HCT116 (cell line): ENCODE results near the gene MOSPD3. TPM values are rescaled to one million over a fixed set of nuclear protein-coding genes. Genes with fewer than 3 reads are reported as not detected.

ENCODE experiments used
- ATAC-seq: fragments of 200-7000 bp; cut with Tn5 transposase; 2 replicates; pipeline ENCODE4 v1.9.1; 2020; ENCODE audit warnings: mild to moderate bottlenecking, moderate library complexity
- BruUV-seq: library from RNA; stranded (reverse); fragments of 400-500 nt; replicated peaks from 2 replicates; lab custom pipeline; 2021; lab: Mats Ljungman, UMichigan
- CTCF ChIA-PET: fragments of 300-600 bp; sonication (Branson Sonifier 250); formaldehyde crosslinking; loops from one replicate; lab custom pipeline; 2021; ENCODE audit warnings: antibody characterized with exemption; lab: Charles Lee
- POLR2A ChIA-PET: fragments of 300-600, 350-600 bp; sonication (Branson Sonifier 250); formaldehyde crosslinking; loops from one replicate; lab custom pipeline; 2021; ENCODE audit warnings: antibody characterized with exemption; lab: Charles Lee
- RAD21 ChIA-PET, 2 experiments: fragments of 300-600 bp; sonication (Branson Sonifier 250); formaldehyde crosslinking; loops; one replicate each; lab custom pipeline; 2023; ENCODE audit warnings: low total read pairs in 2 of 2; ENCODE audit not compliant: uncharacterized antibody in 2 of 2, unreplicated experiment in 2 of 2, low non-redundant PET in 1 of 2; lab: Charles Lee
- DNase-seq: peaks from one replicate; pipeline ENCODE4 v3.0.0-alpha.2; 2010; ENCODE audit warnings: low read depth, low spot score
- H2AFZ ChIP-seq: fragments of 200-600 bp; shearing (Covaris generic), sonication (generic); 2 replicates; pipeline ENCODE4 v1.6.1; 2017; ENCODE audit warnings: low read depth, mixed run types, mixed read lengths, antibody characterized with exemption, low read length; ENCODE audit not compliant: poor library complexity, severe bottlenecking
- H3K27ac ChIP-seq: 2 replicates; pipeline ENCODE4 v1.5.1; 2012; ENCODE audit warnings: low read depth, low read length
- H3K27me3 ChIP-seq: fragments of 200-600 bp; sonication (generic); 2 replicates; pipeline ENCODE4 v1.6.1; 2016; ENCODE audit warnings: mixed run types, low read length, mixed read lengths; ENCODE audit not compliant: insufficient read depth
- H3K36me3 ChIP-seq, 2 experiments: fragments of 200-500 bp in 1 of 2; fragments of 200-600 bp in 1 of 2; sonication (Bioruptor generic) in 1 of 2; sonication (generic) in 1 of 2; 2 replicates each; pipeline versions ENCODE4 v1.5.1 to v1.6.1; 2014 to 2016; ENCODE audit warnings: low read length in 2 of 2, inconsistent platforms in 1 of 2, mixed read lengths in 1 of 2, mixed run types in 1 of 2; ENCODE audit not compliant: insufficient read depth in 2 of 2, control insufficient read depth in 1 of 2
- H3K4me1 ChIP-seq, 2 experiments: fragments of 200-600 bp in 1 of 2; sonication (generic) in 1 of 2; 2 replicates each; pipeline versions ENCODE4 v1.5.1 to v1.6.1; 2012 to 2017; ENCODE audit warnings: low read length in 2 of 2, inconsistent platforms in 1 of 2, mild to moderate bottlenecking in 1 of 2, mixed read lengths in 1 of 2, mixed run types in 1 of 2, moderate library complexity in 1 of 2; ENCODE audit not compliant: insufficient read depth in 2 of 2, control insufficient read depth in 1 of 2
- H3K4me2 ChIP-seq: fragments of 200-600 bp; sonication (generic); 2 replicates; pipeline ENCODE4 v1.6.1; 2017; ENCODE audit warnings: mixed run types, low read length, mixed read lengths
- H3K4me3 ChIP-seq, 2 experiments: fragments of 200-600 bp in 1 of 2; sonication (generic) in 1 of 2; replicated peaks in 1 of 2; 2 replicates each; pipeline ENCODE4 v1.5.1; 2011 to 2016; ENCODE audit warnings: low read length in 2 of 2, control low read depth in 1 of 2, low read depth in 1 of 2, mild to moderate bottlenecking in 1 of 2, mixed read lengths in 1 of 2, mixed run types in 1 of 2
- H3K79me2 ChIP-seq: fragments of 200-600 bp; sonication (generic); 2 replicates; pipeline ENCODE4 v1.6.1; 2017; ENCODE audit warnings: mild to moderate bottlenecking, mixed run types, low read length, moderate library complexity, mixed read lengths; ENCODE audit not compliant: insufficient read depth
- H3K9ac ChIP-seq: fragments of 200-600 bp; sonication (generic); 2 replicates; pipeline ENCODE4 v1.6.1; 2016; ENCODE audit warnings: low read length, mixed read lengths
- H3K9me2 ChIP-seq: fragments of 200-600 bp; sonication (generic), shearing (Covaris generic); 2 replicates; pipeline ENCODE4 v1.6.1; 2017; ENCODE audit warnings: mixed run types, mild to moderate bottlenecking, moderate library complexity; ENCODE audit not compliant: insufficient read depth
- H3K9me3 ChIP-seq, 2 experiments: fragments of 200-500 bp in 1 of 2; fragments of 200-600 bp in 1 of 2; sonication (Bioruptor generic) in 1 of 2; sonication (generic) in 1 of 2; 2 replicates each; pipeline ENCODE4 v1.6.1; 2014 to 2017; ENCODE audit warnings: low read length in 2 of 2, mixed read lengths in 2 of 2, inconsistent platforms in 1 of 2, low read depth in 1 of 2, mild to moderate bottlenecking in 1 of 2, mixed run types in 1 of 2, moderate library complexity in 1 of 2; ENCODE audit not compliant: control insufficient read depth in 1 of 2, insufficient read depth in 1 of 2
- H4K20me1 ChIP-seq: fragments of 200-600 bp; sonication (generic), shearing (Covaris generic); 2 replicates; pipeline ENCODE4 v1.6.1; 2017; ENCODE audit warnings: mixed run types, mild to moderate bottlenecking, moderate library complexity; ENCODE audit not compliant: insufficient read depth
- CEBPB ChIP-seq: IDR thresholded peaks from 2 replicates; pipeline ENCODE4 v1.6.1; 2012; ENCODE audit warnings: low read depth
- ELF1 ChIP-seq: IDR thresholded peaks from 2 replicates; pipeline ENCODE4 v1.6.1; 2012; ENCODE audit warnings: low read depth, borderline replicate concordance
- FOSL1 ChIP-seq: IDR thresholded peaks from 2 replicates; pipeline ENCODE4 v1.6.1; 2012; ENCODE audit warnings: low read depth
- JUND ChIP-seq: IDR thresholded peaks from 2 replicates; pipeline ENCODE4 v1.6.1; 2012
- POLR2AphosphoS5 ChIP-seq: IDR thresholded peaks from 2 replicates; pipeline ENCODE4 v1.6.1; 2011; ENCODE audit warnings: mild to moderate bottlenecking, low read depth, low read length, moderate library complexity
- RAD21 ChIP-seq: IDR thresholded peaks from 2 replicates; pipeline ENCODE4 v1.6.1; 2012; ENCODE audit warnings: low read depth, mild to moderate bottlenecking
- SP1 ChIP-seq: IDR thresholded peaks from 2 replicates; pipeline ENCODE4 v1.6.1; 2012; ENCODE audit warnings: low read depth
- SRF ChIP-seq: IDR thresholded peaks from 2 replicates; pipeline ENCODE4 v1.6.1; 2012; ENCODE audit warnings: low read depth
- TCF7L2 ChIP-seq: IDR thresholded peaks from 2 replicates; pipeline ENCODE4 v1.7.0; 2011; ENCODE audit warnings: borderline replicate concordance, inconsistent platforms; ENCODE audit not compliant: insufficient read depth, insufficient read length; ENCODE audit errors: extremely low read depth
- intact Hi-C: fragments of 100-400 bp; cut with micrococcal nuclease; formaldehyde crosslinking; loops from 2 replicates; pipeline ENCODE4 v1.10.0; 2022
- total RNA-seq: library from RNA; stranded (reverse); gene quantifications from one replicate; pipeline ENCODE4 v1.2.1, GENCODE V29; 2021; ENCODE audit not compliant: unreplicated experiment
- TF ChIP-seq, protein P1 (sequence below), 3 experiments: fragments of 200-600 bp in 1 of 3; sonication (generic) in 1 of 3; IDR thresholded peaks in 2 of 3; conservative IDR thresholded peaks in 1 of 3; 2 replicates each; pipeline ENCODE4 v1.5.1; 2012 to 2017; ENCODE audit warnings: low read depth in 2 of 3, low read length in 2 of 3, antibody characterized with exemption in 1 of 3, borderline replicate concordance in 1 of 3, control low read depth in 1 of 3, mild to moderate bottlenecking in 1 of 3, mixed read lengths in 1 of 3, mixed run types in 1 of 3, moderate library complexity in 1 of 3; ENCODE audit not compliant: insufficient read depth in 1 of 3
- TF ChIP-seq, protein P2 (sequence below): IDR thresholded peaks from 2 replicates; pipeline ENCODE4 v1.6.1; 2012

The MOSPD3 gene
- total RNA-seq, 1 experiment from 2014 or later: 32.8 TPM

GRCh38 chr7:100567751-100568175 is 44.6 kb upstream of the MOSPD3 start:
- RAD21 ChIA-PET: no interaction called here
- POLR2A ChIA-PET: interaction anchor here (1.2 kb wide), 1 partner anchor 18 kb away, joined by 6 read pairs; the partner anchor contains the start of genes FBXO24 and LRCH4
- Histone ChIP-seq H3K27ac (no peak overlapping the region), H3K9me2 (no peaks in the 10 kb centered on the region), H3K4me3 (no peak overlapping the region), H3K9me3 (no peaks in the 10 kb centered on the region), H3K4me1 (peaks cover 17 to 50% of the 10 kb centered on the region in 2 experiments), H4K20me1 (no peaks in the 10 kb centered on the region), H3K79me2 (no peaks in the 10 kb centered on the region), H3K9ac (no peak overlapping the region), H2AFZ (no peak overlapping the region), H3K27me3 (no peaks in the 10 kb centered on the region), H3K4me2 (no peak overlapping the region), H3K36me3 (no peaks in the 10 kb centered on the region)
- CTCF ChIA-PET: no interaction called here
- BruUV-seq: no TSS peak
- ATAC-seq (no peak), DNase-seq (no peak)
- TF ChIP-seq SRF: no peak
- no peak for TF ChIP-seq TCF7L2
- no peak for TF ChIP-seq FOSL1
- TF ChIP-seq JUND: no peak
- TF ChIP-seq CEBPB: no peak
- no peak for TF ChIP-seq RAD21
- no peak for TF ChIP-seq ELF1
- TF ChIP-seq, protein P1, sequence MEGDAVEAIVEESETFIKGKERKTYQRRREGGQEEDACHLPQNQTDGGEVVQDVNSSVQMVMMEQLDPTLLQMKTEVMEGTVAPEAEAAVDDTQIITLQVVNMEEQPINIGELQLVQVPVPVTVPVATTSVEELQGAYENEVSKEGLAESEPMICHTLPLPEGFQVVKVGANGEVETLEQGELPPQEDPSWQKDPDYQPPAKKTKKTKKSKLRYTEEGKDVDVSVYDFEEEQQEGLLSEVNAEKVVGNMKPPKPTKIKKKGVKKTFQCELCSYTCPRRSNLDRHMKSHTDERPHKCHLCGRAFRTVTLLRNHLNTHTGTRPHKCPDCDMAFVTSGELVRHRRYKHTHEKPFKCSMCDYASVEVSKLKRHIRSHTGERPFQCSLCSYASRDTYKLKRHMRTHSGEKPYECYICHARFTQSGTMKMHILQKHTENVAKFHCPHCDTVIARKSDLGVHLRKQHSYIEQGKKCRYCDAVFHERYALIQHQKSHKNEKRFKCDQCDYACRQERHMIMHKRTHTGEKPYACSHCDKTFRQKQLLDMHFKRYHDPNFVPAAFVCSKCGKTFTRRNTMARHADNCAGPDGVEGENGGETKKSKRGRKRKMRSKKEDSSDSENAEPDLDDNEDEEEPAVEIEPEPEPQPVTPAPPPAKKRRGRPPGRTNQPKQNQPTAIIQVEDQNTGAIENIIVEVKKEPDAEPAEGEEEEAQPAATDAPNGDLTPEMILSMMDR (IDR thresholded peaks at IDR 0.05 in 2 of 3, conservative IDR thresholded peaks at IDR 0.05 in 1 of 3; ENCODE audit: borderline replicate concordance in 1 of 3, insufficient read depth in 1 of 3, low read depth in 2 of 3, low read length in 2 of 3): no peak
- TF ChIP-seq, protein P2, sequence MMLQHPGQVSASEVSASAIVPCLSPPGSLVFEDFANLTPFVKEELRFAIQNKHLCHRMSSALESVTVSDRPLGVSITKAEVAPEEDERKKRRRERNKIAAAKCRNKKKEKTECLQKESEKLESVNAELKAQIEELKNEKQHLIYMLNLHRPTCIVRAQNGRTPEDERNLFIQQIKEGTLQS: no peak
- TF ChIP-seq SP1: no peak
- no peak for TF ChIP-seq POLR2AphosphoS5
- intact Hi-C loops: no loop called here
